Measurements from ENCODE around the gene OCA2. TPM values are rescaled to one million over a fixed set of nuclear protein-coding genes. Genes with fewer than 3 reads are reported as not detected.

The OCA2 gene
- total and polyA plus RNA-seq, 7 donors = 0.36 to 0.41 TPM; not detected in 5

DNA sequence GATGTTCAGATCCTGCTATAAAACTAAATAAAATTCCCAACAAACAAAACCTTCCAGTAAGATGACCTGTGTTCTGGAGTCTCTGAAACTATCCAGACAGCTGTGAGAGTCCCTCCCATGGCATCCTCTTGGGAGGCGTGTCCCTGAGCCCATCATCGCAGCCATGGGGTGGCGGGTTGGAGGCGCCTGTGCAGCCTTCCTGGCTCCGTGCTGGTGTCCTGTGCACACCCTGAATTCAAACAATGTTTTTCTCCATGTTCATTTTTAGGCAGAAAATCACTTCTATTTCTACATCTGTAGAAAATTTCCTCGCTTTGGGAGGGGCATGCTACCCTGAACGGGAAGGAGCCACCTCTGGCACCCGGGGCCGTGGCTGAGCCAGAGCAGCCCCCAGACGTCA is 19.4 kb upstream of the OCA2 start:
- Histone ChIP-seq H3K36me3 (peaks cover 38 to 96% (median 64%) of the 10 kb centered on the region in 4 donors), H3K27ac (no peak overlapping the region), H3K4me1 (no peaks in the 10 kb centered on the region), H3K4me3 (no peak overlapping the region), H3K27me3 (no peaks in the 10 kb centered on the region), H3K9me3 (no peaks in the 10 kb centered on the region)
- WGBS, 2 donors = 94 to 97% methylated on average over 10 of the region's 10 CpGs
- intact Hi-C loops (cut with DNase I) = no loop called here
- TF ChIP-seq EP300 (IDR thresholded peaks at IDR 0.05) (no peak), POLR2A (IDR thresholded peaks at IDR 0.05) (no peak), POLR2AphosphoS5 (IDR thresholded peaks at IDR 0.05) (no peak), CTCF (IDR thresholded peaks at IDR 0.05) (no peak)
- DNase-seq = no peak

DNA sequence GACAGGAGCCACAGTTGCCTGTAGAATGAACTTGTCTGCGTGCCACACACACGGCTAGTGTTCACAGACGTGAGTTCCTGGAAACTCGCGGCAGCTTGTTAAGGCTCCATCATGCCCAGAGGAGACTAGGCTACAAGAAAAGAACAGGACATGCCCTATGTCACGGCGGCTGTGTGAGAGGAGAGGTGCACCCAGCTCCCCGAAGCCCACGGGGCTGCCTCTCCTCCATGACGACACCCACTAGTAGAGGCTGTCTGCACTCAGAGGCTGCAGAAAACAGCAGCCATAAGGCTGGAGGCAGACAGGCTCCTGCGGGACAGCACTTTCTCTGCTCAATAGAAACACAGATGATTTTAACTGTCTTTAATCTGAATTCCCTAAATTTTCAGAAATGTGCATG is 19.0 kb upstream of the OCA2 start:
- Histone ChIP-seq H3K27ac (no peak overlapping the region), H3K4me3 (no peak overlapping the region), H3K9me3 (no peaks in the 10 kb centered on the region), H3K36me3 (peaks cover 42 to 96% (median 65%) of the 10 kb centered on the region in 4 donors), H3K27me3 (no peaks in the 10 kb centered on the region), H3K4me1 (no peaks in the 10 kb centered on the region)
- 94 to 95% methylated on average over 11 of the region's 11 CpGs for WGBS, 2 donors
- DNase-seq = no peak
- intact Hi-C loops (cut with DNase I) = no loop called here
- TF ChIP-seq POLR2A (IDR thresholded peaks at IDR 0.05) = no peak
- TF ChIP-seq POLR2AphosphoS5 (IDR thresholded peaks at IDR 0.05) = no peak
- no peak for TF ChIP-seq EP300 (IDR thresholded peaks at IDR 0.05)
- TF ChIP-seq CTCF (IDR thresholded peaks at IDR 0.05) = no peak

DNA sequence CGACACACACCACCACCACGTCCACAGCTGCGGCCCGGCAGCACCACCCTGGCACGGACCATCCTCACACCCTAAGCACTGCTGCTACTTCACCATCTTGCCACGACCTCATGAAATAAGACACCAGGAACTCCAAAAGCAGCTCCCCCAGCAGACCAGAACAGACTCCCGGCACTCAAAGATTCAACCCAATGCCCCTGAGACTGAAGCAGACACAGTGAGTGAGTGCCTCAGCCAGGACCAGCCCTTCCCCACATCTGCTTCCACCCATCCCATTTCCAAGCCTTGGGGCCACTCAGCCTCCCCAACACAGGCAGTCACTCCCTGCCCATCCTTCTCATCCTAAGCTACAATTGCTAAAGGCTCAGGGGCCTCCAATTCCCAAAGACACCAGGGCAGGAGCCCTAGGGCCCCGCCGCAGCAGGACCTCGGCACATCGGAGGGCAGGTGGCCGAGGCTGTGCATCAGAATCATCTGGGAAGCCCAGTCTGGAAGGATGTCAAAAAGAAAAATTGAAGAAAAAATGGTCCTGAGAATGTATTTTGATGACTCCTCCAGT is 18.4 kb upstream of the OCA2 start:
- WGBS, 2 donors = 97% methylated on average over 12 of the region's 12 CpGs
- intact Hi-C loops (cut with DNase I) = no loop called here
- H3K36me3 ChIP-seq = peaks cover 44 to 96% (median 68%) of the 10 kb centered on the region in 4 donors

GRCh38 chr15:28116521-28117431 is 17.7 kb upstream of the OCA2 start:
- no peaks in the 10 kb centered on the region for H3K9me3 ChIP-seq
- no peak for TF ChIP-seq CTCF (IDR thresholded peaks at IDR 0.05)
- no peak for TF ChIP-seq POLR2A (IDR thresholded peaks at IDR 0.05)
- no peak for TF ChIP-seq POLR2AphosphoS5 (IDR thresholded peaks at IDR 0.05)
- TF ChIP-seq EP300 (IDR thresholded peaks at IDR 0.05) = no peak
- intact Hi-C loops (cut with DNase I) = no loop called here
- H3K27me3 ChIP-seq = no peaks in the 10 kb centered on the region
- H3K4me1 ChIP-seq = no peaks in the 10 kb centered on the region
- no peak overlapping the region for H3K4me3 ChIP-seq
- 94 to 95% methylated on average over 42 of the region's 42 CpGs for WGBS, 2 donors
- no peak overlapping the region for H3K27ac ChIP-seq
- peak; percentile 37 for DNase-seq
- peaks cover 45 to 97% (median 74%) of the 10 kb centered on the region in 4 donors for H3K36me3 ChIP-seq

More for the DNA sequence above, 18.4 kb upstream of the OCA2 start:
- no peaks in the 10 kb centered on the region for H3K4me1 ChIP-seq
- no peaks in the 10 kb centered on the region for H3K27me3 ChIP-seq
- H3K27ac ChIP-seq = no peak overlapping the region
- H3K4me3 ChIP-seq = no peak overlapping the region
- TF ChIP-seq EP300 (IDR thresholded peaks at IDR 0.05) = no peak
- no peak for TF ChIP-seq CTCF (IDR thresholded peaks at IDR 0.05)
- TF ChIP-seq POLR2AphosphoS5 (IDR thresholded peaks at IDR 0.05) = no peak
- TF ChIP-seq POLR2A (IDR thresholded peaks at IDR 0.05) = no peak
- no peaks in the 10 kb centered on the region for H3K9me3 ChIP-seq
- no peak for DNase-seq
